Endometrial microvascular endothelial cells (primary cell): ENCODE measurements around the gene PNCK. TPM values are rescaled to one million over a fixed set of nuclear protein-coding genes. Genes with fewer than 3 reads are reported as not detected.

ENCODE experiments used
- in situ Hi-C: cut with HindIII; loops from 2 replicates; pipeline ENCODE4 v1.10.0; 2017; ENCODE audit warnings: low sequenced_read_pairs, low pct_unique_long_range_greater_than_20kb; ENCODE audit errors: inconsistent ontology term
- total RNA-seq: library from RNA; depleted of rRNA; stranded (reverse); fragments of >200 nt; gene quantifications from one replicate; pipeline ENCODE4 v1.2.3, GENCODE V29; 2015; ENCODE audit errors: inconsistent ontology term

Gene PNCK
- total RNA-seq, 1 donor from 2014 or later = not detected

- in situ Hi-C loops = no loop called here
Measured at GRCh38 chrX:153669174-153669890, 4.3 kb downstream of the PNCK start.

GRCh38 chrX:153668423-153669173 is 5.0 kb downstream of the PNCK start:
- in situ Hi-C loops = no loop called here

GRCh38 chrX:153667956-153668396 is 5.6 kb downstream of the PNCK start:
- in situ Hi-C loops = no loop called here

- in situ Hi-C loops = no loop called here
Measured at GRCh38 chrX:153667281-153667955, 6.2 kb downstream of the PNCK start.

GRCh38 chrX:153665726-153666306 is 7.8 kb downstream of the PNCK start:
- in situ Hi-C loops = no loop called here

- in situ Hi-C loops = no loop called here
Measured at GRCh38 chrX:153662266-153662665, 11.3 kb downstream of the PNCK start.

GRCh38 chrX:153659268-153659667 is 14.3 kb downstream of the PNCK start:
- in situ Hi-C loops = no loop called here

- in situ Hi-C loops = no loop called here
Measured at GRCh38 chrX:153657161-153657560, 16.5 kb downstream of the PNCK start.

- in situ Hi-C loops = no loop called here
Measured at GRCh38 chrX:153653556-153653955, 20.1 kb downstream of the PNCK start.

GRCh38 chrX:153651540-153652079 is 22.0 kb downstream of the PNCK start:
- in situ Hi-C loops = no loop called here

GRCh38 chrX:153650959-153651358 is 22.7 kb downstream of the PNCK start:
- in situ Hi-C loops = no loop called here

GRCh38 chrX:153649915-153650782 is 23.5 kb downstream of the PNCK start:
- in situ Hi-C loops = no loop called here

GRCh38 chrX:153649178-153649914 is 24.3 kb downstream of the PNCK start:
- in situ Hi-C loops = no loop called here

- in situ Hi-C loops = no loop called here
Measured at GRCh38 chrX:153648358-153649177, 25.0 kb downstream of the PNCK start.

GRCh38 chrX:153647461-153648357 is 25.9 kb downstream of the PNCK start:
- in situ Hi-C loops = no loop called here
